Glutamatergic neuron (in vitro differentiated cells): ENCODE results near the gene KIAA0825. TPM values are rescaled to one million over a fixed set of nuclear protein-coding genes. Genes with fewer than 3 reads are reported as not detected.

Experiments
- DNase-seq: peaks from one replicate; pipeline ENCODE4 v3.0.0; 2022
- H3K27ac Mint-ChIP-seq: one replicate; pipeline ENCODE4 v1.8.0; 2020; ENCODE audit warnings: mild to moderate bottlenecking, mixed read lengths, inconsistent platforms; ENCODE audit not compliant: unreplicated experiment
- H3K27me3 Mint-ChIP-seq: one replicate; pipeline ENCODE4 v1.8.0; 2020; ENCODE audit warnings: mild to moderate bottlenecking, moderate library complexity, mixed read lengths, inconsistent platforms; ENCODE audit not compliant: unreplicated experiment
- H3K36me3 Mint-ChIP-seq: one replicate; pipeline ENCODE4 v1.8.0; 2020; ENCODE audit warnings: mild to moderate bottlenecking, mixed read lengths, inconsistent platforms; ENCODE audit not compliant: unreplicated experiment
- H3K4me1 Mint-ChIP-seq: one replicate; pipeline ENCODE4 v1.8.0; 2020; ENCODE audit warnings: mild to moderate bottlenecking, low read depth, mixed read lengths, inconsistent platforms; ENCODE audit not compliant: unreplicated experiment
- H3K4me3 Mint-ChIP-seq: one replicate; pipeline ENCODE4 v1.8.0; 2020; ENCODE audit warnings: mild to moderate bottlenecking, mixed read lengths, inconsistent platforms; ENCODE audit not compliant: unreplicated experiment
- H3K9me3 Mint-ChIP-seq: one replicate; pipeline ENCODE4 v1.8.0; 2020; ENCODE audit warnings: mild to moderate bottlenecking, moderate library complexity, mixed read lengths, inconsistent platforms; ENCODE audit not compliant: unreplicated experiment
- CTCF ChIP-seq: fragments of 200-600 bp; sonication (generic); IDR thresholded peaks from one replicate; pipeline ENCODE4 v1.5.0; 2021; ENCODE audit not compliant: partially characterized antibody, unreplicated experiment
- total RNA-seq: library from RNA; stranded (reverse); fragmentation: NEBNext Ultra II Directional; extraction: Animal tissue kit (Norgen Biotek cat#: 25700); gene quantifications from one replicate; pipeline ENCODE4 v1.2.1, GENCODE V29; 2021; ENCODE audit not compliant: unreplicated experiment

Gene KIAA0825
- total RNA-seq, 1 donor from 2014 or later: 1.2 TPM

GRCh38 chr5:94310833-94311232 lies 307.6 kb downstream of the KIAA0825 start:
- Mint-ChIP-seq H3K9me3 (no peaks in the 10 kb centered on the region), H3K27me3 (no peaks in the 10 kb centered on the region), H3K4me1 (peaks cover 8% of the 10 kb centered on the region), H3K4me3 (no peak overlapping the region), H3K27ac (no peak overlapping the region), H3K36me3 (no peaks in the 10 kb centered on the region)
- DNase-seq: no peak
- no peak for TF ChIP-seq CTCF

GRCh38 chr5:94309141-94309540 lies 309.3 kb downstream of the KIAA0825 start:
- no peaks in the 10 kb centered on the region for H3K27me3 Mint-ChIP-seq
- H3K9me3 Mint-ChIP-seq: no peaks in the 10 kb centered on the region

GRCh38 chr5:94308442-94308841 lies 310.0 kb downstream of the KIAA0825 start:
- H3K4me1 Mint-ChIP-seq: peaks cover 2% of the 10 kb centered on the region
- no peak overlapping the region for H3K27ac Mint-ChIP-seq
- no peak for TF ChIP-seq CTCF
- no peaks in the 10 kb centered on the region for H3K9me3 Mint-ChIP-seq
- H3K4me3 Mint-ChIP-seq: no peak overlapping the region
- no peak for DNase-seq
- no peaks in the 10 kb centered on the region for H3K36me3 Mint-ChIP-seq
- H3K27me3 Mint-ChIP-seq: no peaks in the 10 kb centered on the region

More at GRCh38 chr5:94309141-94309540, 309.3 kb downstream of the KIAA0825 start:
- Mint-ChIP-seq H3K36me3 (no peaks in the 10 kb centered on the region), H3K27ac (no peak overlapping the region), H3K4me3 (no peak overlapping the region), H3K4me1 (peaks cover 5% of the 10 kb centered on the region)
- no peak for DNase-seq
- TF ChIP-seq CTCF: no peak

- no peaks in the 10 kb centered on the region for H3K36me3 Mint-ChIP-seq
- H3K9me3 Mint-ChIP-seq: no peaks in the 10 kb centered on the region
- no peak for DNase-seq
- H3K27me3 Mint-ChIP-seq: no peaks in the 10 kb centered on the region
- H3K4me1 Mint-ChIP-seq: no peaks in the 10 kb centered on the region
- no peak overlapping the region for H3K27ac Mint-ChIP-seq
- H3K4me3 Mint-ChIP-seq: no peak overlapping the region
- TF ChIP-seq CTCF: no peak
These were observed 314.3 kb downstream of the KIAA0825 start for GRCh38 chr5:94304146-94304545.

- H3K4me1 Mint-ChIP-seq: no peaks in the 10 kb centered on the region
- H3K4me3 Mint-ChIP-seq: no peak overlapping the region
- H3K27me3 Mint-ChIP-seq: no peaks in the 10 kb centered on the region
- no peaks in the 10 kb centered on the region for H3K9me3 Mint-ChIP-seq
- no peak for TF ChIP-seq CTCF
- no peak for DNase-seq
- H3K27ac Mint-ChIP-seq: no peak overlapping the region
- no peaks in the 10 kb centered on the region for H3K36me3 Mint-ChIP-seq
These were observed 329.5 kb downstream of the KIAA0825 start for GRCh38 chr5:94288937-94289336.
